Measurements from ENCODE around the gene CEP112. TPM values are rescaled to one million over a fixed set of nuclear protein-coding genes. Genes with fewer than 3 reads are reported as not detected.

Gene CEP112
- total and polyA plus RNA-seq, 10 of the 15 experiments (the other 5 are each of a cell fraction or from before 2014, with no cell fraction given) = 0.11 to 3.8 (median 0.32) TPM; not detected in 1

DNA sequence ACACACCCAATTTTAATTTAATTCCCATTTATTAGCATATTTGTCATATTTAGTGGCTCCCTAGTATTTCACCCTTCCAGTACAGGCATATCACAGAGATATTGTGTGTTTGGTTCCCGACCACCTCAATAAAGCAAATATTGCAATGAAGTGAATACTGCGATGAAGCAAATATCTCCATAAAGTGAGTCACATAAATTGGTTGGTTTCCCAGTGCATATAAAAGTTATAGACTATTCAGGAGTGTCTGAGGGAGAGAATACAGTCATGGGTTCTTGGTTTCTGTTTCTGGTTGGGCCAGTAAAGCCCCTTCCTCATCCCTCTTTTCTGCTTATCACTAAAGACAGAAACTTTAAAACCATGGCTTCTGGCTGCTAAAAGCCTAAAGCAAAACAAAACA is 335.1 kb downstream of the CEP112 start (continued):
- TF ChIP-seq, protein P1, sequence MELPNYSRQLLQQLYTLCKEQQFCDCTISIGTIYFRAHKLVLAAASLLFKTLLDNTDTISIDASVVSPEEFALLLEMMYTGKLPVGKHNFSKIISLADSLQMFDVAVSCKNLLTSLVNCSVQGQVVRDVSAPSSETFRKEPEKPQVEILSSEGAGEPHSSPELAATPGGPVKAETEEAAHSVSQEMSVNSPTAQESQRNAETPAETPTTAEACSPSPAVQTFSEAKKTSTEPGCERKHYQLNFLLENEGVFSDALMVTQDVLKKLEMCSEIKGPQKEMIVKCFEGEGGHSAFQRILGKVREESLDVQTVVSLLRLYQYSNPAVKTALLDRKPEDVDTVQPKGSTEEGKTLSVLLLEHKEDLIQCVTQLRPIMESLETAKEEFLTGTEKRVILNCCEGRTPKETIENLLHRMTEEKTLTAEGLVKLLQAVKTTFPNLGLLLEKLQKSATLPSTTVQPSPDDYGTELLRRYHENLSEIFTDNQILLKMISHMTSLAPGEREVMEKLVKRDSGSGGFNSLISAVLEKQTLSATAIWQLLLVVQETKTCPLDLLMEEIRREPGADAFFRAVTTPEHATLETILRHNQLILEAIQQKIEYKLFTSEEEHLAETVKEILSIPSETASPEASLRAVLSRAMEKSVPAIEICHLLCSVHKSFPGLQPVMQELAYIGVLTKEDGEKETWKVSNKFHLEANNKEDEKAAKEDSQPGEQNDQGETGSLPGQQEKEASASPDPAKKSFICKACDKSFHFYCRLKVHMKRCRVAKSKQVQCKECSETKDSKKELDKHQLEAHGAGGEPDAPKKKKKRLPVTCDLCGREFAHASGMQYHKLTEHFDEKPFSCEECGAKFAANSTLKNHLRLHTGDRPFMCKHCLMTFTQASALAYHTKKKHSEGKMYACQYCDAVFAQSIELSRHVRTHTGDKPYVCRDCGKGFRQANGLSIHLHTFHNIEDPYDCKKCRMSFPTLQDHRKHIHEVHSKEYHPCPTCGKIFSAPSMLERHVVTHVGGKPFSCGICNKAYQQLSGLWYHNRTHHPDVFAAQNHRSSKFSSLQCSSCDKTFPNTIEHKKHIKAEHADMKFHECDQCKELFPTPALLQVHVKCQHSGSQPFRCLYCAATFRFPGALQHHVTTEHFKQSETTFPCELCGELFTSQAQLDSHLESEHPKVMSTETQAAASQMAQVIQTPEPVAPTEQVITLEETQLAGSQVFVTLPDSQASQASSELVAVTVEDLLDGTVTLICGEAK (IDR thresholded peaks at IDR 0.05; ENCODE audit: borderline replicate concordance) = no peak

DNA sequence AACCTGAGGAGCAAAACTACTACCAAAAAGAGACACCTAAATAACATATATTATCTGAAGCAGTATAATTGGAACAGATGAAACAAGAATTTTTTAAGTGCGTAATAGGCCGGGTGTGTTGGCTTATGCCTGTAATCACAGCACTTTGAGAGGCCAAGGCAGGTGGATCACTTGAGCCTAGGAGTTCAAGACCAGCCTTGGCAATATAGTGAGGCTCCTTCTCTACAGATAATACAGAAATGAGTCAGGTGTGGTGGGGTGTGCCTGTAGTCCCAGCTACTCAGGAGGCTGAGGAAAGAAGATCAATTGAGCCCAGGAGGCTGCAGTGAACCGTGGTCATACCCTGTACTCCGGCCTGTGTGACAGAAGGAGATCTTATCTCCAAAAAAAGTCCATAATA is 336.3 kb downstream of the CEP112 start:
- DNase-seq (ENCODE audit: low read depth, low spot score) (no peak), ATAC-seq (no peak), FAIRE-seq (no peak)
- CTCF ChIA-PET = no interaction called here
- SMC1A ChIA-PET (ENCODE audit: uncharacterized antibody, unreplicated experiment) = no interaction called here
- intact Hi-C loops (cut with micrococcal nuclease; ENCODE audit: unreplicated experiment) = no loop called here
- no peak overlapping the region for H3K4me3 ChIP-seq
- no peaks in the 10 kb centered on the region for H3K27me3 ChIP-seq (replicated peaks in 1 of 2; ENCODE audit: control insufficient read depth in 2 of 2, insufficient read depth in 2 of 2, low read length in 1 of 2)
- H3K4me2 ChIP-seq (ENCODE audit: control insufficient read depth, insufficient read depth) = no peak overlapping the region
- POLR2A ChIA-PET = no interaction called here
- no peaks in the 10 kb centered on the region for H3K4me1 ChIP-seq (ENCODE audit: control insufficient read depth, insufficient read depth, low read length)
- H3K9ac ChIP-seq (ENCODE audit: control insufficient read depth, insufficient read depth, low read length) = no peak overlapping the region
- no TSS peak for BruUV-seq (replicated peaks)
- in situ Hi-C loops (cut with MboI) = no loop called here
- RAD21 ChIA-PET (ENCODE audit: unreplicated experiment) = no interaction called here
- no peaks in the 10 kb centered on the region for H3K79me2 ChIP-seq (ENCODE audit: control insufficient read depth, insufficient read depth, low read length)
- 9% methylated on average over 4 of the region's 4 CpGs for WGBS (ENCODE audit: insufficient coverage, insufficient replicate concordance, low lambda C conversion rate, missing lambda C conversion rate)
- H3K36me3 ChIP-seq (ENCODE audit: control insufficient read depth in 2 of 2, insufficient read depth in 2 of 2, low read length in 1 of 2) = no peaks in the 10 kb centered on the region
- H4K20me1 ChIP-seq (ENCODE audit: control insufficient read depth, insufficient read depth) = no peaks in the 10 kb centered on the region
- H3K9me3 ChIP-seq (replicated peaks; ENCODE audit: control insufficient read depth, insufficient read depth, low read length) = no peaks in the 10 kb centered on the region
- TF ChIP-seq YBX1 (IDR thresholded peaks at IDR 0.05) = no peak
- TF ChIP-seq, protein P2, sequence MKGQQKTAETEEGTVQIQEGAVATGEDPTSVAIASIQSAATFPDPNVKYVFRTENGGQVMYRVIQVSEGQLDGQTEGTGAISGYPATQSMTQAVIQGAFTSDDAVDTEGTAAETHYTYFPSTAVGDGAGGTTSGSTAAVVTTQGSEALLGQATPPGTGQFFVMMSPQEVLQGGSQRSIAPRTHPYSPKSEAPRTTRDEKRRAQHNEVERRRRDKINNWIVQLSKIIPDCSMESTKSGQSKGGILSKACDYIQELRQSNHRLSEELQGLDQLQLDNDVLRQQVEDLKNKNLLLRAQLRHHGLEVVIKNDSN (IDR thresholded peaks at IDR 0.05; ENCODE audit: borderline replicate concordance, extremely low read length, insufficient read depth, low read depth, low read length) = no peak
- H2AFZ ChIP-seq (ENCODE audit: control insufficient read depth, low read depth, low read length) = no peak overlapping the region
- no peak overlapping the region for H3K27ac ChIP-seq (ENCODE audit: control insufficient read depth, insufficient read depth)

All from GM12878 (cell line).